Hepatocyte (in vitro differentiated cells): ENCODE data around the gene NKX2-1. TPM values are rescaled to one million over a fixed set of nuclear protein-coding genes. Genes with fewer than 3 reads are reported as not detected.
A peak's percentile ranks its signal among the peaks of the same experiment; 100 is the strongest.

Experiments
- DNase-seq: peaks from one replicate; pipeline ENCODE4 v3.0.0-alpha.2; 2016; ENCODE audit warnings: low spot score
- H2AFZ ChIP-seq: fragments of 200-600 bp; sonication (generic); 2 replicates; pipeline ENCODE4 v1.6.0; 2016; ENCODE audit warnings: antibody characterized with exemption, mild to moderate bottlenecking
- H3K27ac ChIP-seq: fragments of 200-600 bp; sonication (generic); 2 replicates; pipeline ENCODE4 v1.5.1; 2016; ENCODE audit warnings: mild to moderate bottlenecking
- H3K27me3 ChIP-seq: fragments of 200-600 bp; sonication (generic); 2 replicates; pipeline ENCODE4 v1.6.1; 2016
- H3K36me3 ChIP-seq: fragments of 200-600 bp; sonication (generic); replicated peaks from 2 replicates; pipeline ENCODE4 v1.5.1; 2016; ENCODE audit warnings: low read depth; ENCODE audit not compliant: insufficient read depth
- H3K4me1 ChIP-seq: fragments of 200-600 bp; sonication (generic); 2 replicates; pipeline ENCODE4 v1.5.1; 2016; ENCODE audit warnings: mild to moderate bottlenecking, moderate library complexity; ENCODE audit not compliant: insufficient read depth
- H3K4me2 ChIP-seq: fragments of 200-600 bp; sonication (generic); 2 replicates; pipeline ENCODE4 v1.6.0; 2016
- H3K4me3 ChIP-seq: fragments of 200-600 bp; sonication (generic); 2 replicates; pipeline ENCODE4 v1.5.1; 2016; ENCODE audit warnings: mild to moderate bottlenecking
- H3K79me2 ChIP-seq: fragments of 200-600 bp; sonication (generic); 2 replicates; pipeline ENCODE4 v1.6.0; 2017; ENCODE audit warnings: mild to moderate bottlenecking
- H3K9me2 ChIP-seq: fragments of 200-600 bp; sonication (generic); replicated peaks from 2 replicates; pipeline ENCODE4 v1.6.0; 2017; ENCODE audit warnings: mild to moderate bottlenecking; ENCODE audit not compliant: insufficient read depth
- H3K9me3 ChIP-seq: fragments of 200-600 bp; sonication (generic); 2 replicates; pipeline ENCODE4 v1.5.1; 2016; ENCODE audit warnings: low read depth, mild to moderate bottlenecking
- H4K20me1 ChIP-seq: fragments of 200-600 bp; sonication (generic); 2 replicates; pipeline ENCODE4 v1.6.0; 2016; ENCODE audit warnings: mild to moderate bottlenecking; ENCODE audit not compliant: insufficient read depth, poor library complexity, severe bottlenecking
- EZH2 ChIP-seq: fragments of 200-600 bp; sonication (generic); IDR thresholded peaks from 2 replicates; pipeline ENCODE4 v1.6.1; 2016; ENCODE audit warnings: antibody characterized with exemption, mild to moderate bottlenecking, borderline replicate concordance
- EZH2phosphoT487 ChIP-seq: fragments of 200-600 bp; sonication (generic); IDR thresholded peaks from one replicate; pipeline ENCODE4 v1.6.1; 2018; ENCODE audit warnings: antibody characterized with exemption, mild to moderate bottlenecking, low read depth, moderate library complexity; ENCODE audit not compliant: unreplicated experiment, severe bottlenecking
- WGBS: methylation state at CpG from one replicate; pipeline ENCODE4 v1.1.6; 2016; ENCODE audit warnings: low lambda C conversion rate; ENCODE audit errors: missing lambda C conversion rate; 5-methylcytosine and 5-hydroxymethylcytosine counted together
- polyA plus RNA-seq: library from polyadenylated mRNA; unstranded; fragments of >200 nt; fragmentation: Nextera tagmentation; extraction: Ambion mirVana; gene quantifications from 2 replicates; pipeline ENCODE4 v1.2.1, GENCODE V29; 2016
- total RNA-seq: library from RNA; depleted of rRNA; stranded (reverse); fragments of >200 nt; gene quantifications from 2 replicates; pipeline ENCODE4 v1.2.3, GENCODE V29; 2014
- TF ChIP-seq, protein P1 (sequence below): fragments of 200-600 bp; sonication (generic); IDR thresholded peaks from 2 replicates; pipeline ENCODE4 v1.5.1; 2016; ENCODE audit warnings: antibody characterized with exemption, mild to moderate bottlenecking; ENCODE audit not compliant: poor library complexity

NKX2-1 gene
- total and polyA plus RNA-seq, 2 experiments from 2014 or later = 2.2 to 2.7 TPM

GRCh38 chr14:36521598-36522345, 1.7 kb upstream of the NKX2-1 start:
- H3K79me2 ChIP-seq = no peaks in the 10 kb centered on the region
- WGBS = 5% methylated on average over 35 of the region's 35 CpGs
- no peak overlapping the region for H3K4me3 ChIP-seq
- TF ChIP-seq, protein P1, sequence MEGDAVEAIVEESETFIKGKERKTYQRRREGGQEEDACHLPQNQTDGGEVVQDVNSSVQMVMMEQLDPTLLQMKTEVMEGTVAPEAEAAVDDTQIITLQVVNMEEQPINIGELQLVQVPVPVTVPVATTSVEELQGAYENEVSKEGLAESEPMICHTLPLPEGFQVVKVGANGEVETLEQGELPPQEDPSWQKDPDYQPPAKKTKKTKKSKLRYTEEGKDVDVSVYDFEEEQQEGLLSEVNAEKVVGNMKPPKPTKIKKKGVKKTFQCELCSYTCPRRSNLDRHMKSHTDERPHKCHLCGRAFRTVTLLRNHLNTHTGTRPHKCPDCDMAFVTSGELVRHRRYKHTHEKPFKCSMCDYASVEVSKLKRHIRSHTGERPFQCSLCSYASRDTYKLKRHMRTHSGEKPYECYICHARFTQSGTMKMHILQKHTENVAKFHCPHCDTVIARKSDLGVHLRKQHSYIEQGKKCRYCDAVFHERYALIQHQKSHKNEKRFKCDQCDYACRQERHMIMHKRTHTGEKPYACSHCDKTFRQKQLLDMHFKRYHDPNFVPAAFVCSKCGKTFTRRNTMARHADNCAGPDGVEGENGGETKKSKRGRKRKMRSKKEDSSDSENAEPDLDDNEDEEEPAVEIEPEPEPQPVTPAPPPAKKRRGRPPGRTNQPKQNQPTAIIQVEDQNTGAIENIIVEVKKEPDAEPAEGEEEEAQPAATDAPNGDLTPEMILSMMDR = no peak
- peak; percentile 59 for TF ChIP-seq EZH2
- H4K20me1 ChIP-seq = no peaks in the 10 kb centered on the region
- H3K4me2 ChIP-seq = peak overlapping the region; percentile 43
- H2AFZ ChIP-seq = no peak overlapping the region
- no peak for DNase-seq
- no peak overlapping the region for H3K27ac ChIP-seq
- H3K27me3 ChIP-seq = peaks cover 99% of the 10 kb centered on the region
- H3K9me2 ChIP-seq = no peaks in the 10 kb centered on the region
- no peaks in the 10 kb centered on the region for H3K36me3 ChIP-seq
- no peaks in the 10 kb centered on the region for H3K9me3 ChIP-seq
- peaks cover 23% of the 10 kb centered on the region for H3K4me1 ChIP-seq

GRCh38 chr14:36520601-36521525, 831 bp upstream of the NKX2-1 start:
- H3K27ac ChIP-seq = no peak overlapping the region
- H3K9me3 ChIP-seq = no peaks in the 10 kb centered on the region
- TF ChIP-seq EZH2 (peak; percentile 75), EZH2phosphoT487 (peak; percentile 77)
- TF ChIP-seq, protein P1 = peak; percentile 27
- WGBS = 3% methylated on average over 63 of the region's 63 CpGs
- H3K4me1 ChIP-seq = peaks cover 23% of the 10 kb centered on the region
- peak overlapping the region; percentile 31 for H2AFZ ChIP-seq
- H3K4me2 ChIP-seq = peak overlapping the region; percentile 83
- H3K9me2 ChIP-seq = no peaks in the 10 kb centered on the region
- H3K79me2 ChIP-seq = no peaks in the 10 kb centered on the region
- H3K4me3 ChIP-seq = peak overlapping the region; percentile 10
- H4K20me1 ChIP-seq = no peaks in the 10 kb centered on the region
- H3K36me3 ChIP-seq = no peaks in the 10 kb centered on the region
- peak; percentile 61 for DNase-seq
- H3K27me3 ChIP-seq = peaks cover 99% of the 10 kb centered on the region

GRCh38 chr14:36518586-36519430, 1.2 kb downstream of the NKX2-1 start:
- peak overlapping the region; percentile 25 for H2AFZ ChIP-seq
- H3K4me3 ChIP-seq = no peak overlapping the region
- no peaks in the 10 kb centered on the region for H3K9me3 ChIP-seq
- no peak overlapping the region for H3K27ac ChIP-seq
- H4K20me1 ChIP-seq = no peaks in the 10 kb centered on the region
- peak overlapping the region; percentile 83 for H3K4me2 ChIP-seq
- peaks cover 23% of the 10 kb centered on the region for H3K4me1 ChIP-seq
- peaks cover 99% of the 10 kb centered on the region for H3K27me3 ChIP-seq
- H3K9me2 ChIP-seq = no peaks in the 10 kb centered on the region
- DNase-seq = no peak
- H3K79me2 ChIP-seq = no peaks in the 10 kb centered on the region
- WGBS = 2% methylated on average over 74 of the region's 79 CpGs
- no peaks in the 10 kb centered on the region for H3K36me3 ChIP-seq
- TF ChIP-seq EZH2 = peak; percentile 99
- peak; percentile 48 for TF ChIP-seq EZH2phosphoT487
- TF ChIP-seq, protein P1 = no peak
